Endometrial microvascular endothelial cells (primary cell): ENCODE measurements around the gene HVCN1. TPM values are rescaled to one million over a fixed set of nuclear protein-coding genes. Genes with fewer than 3 reads are reported as not detected.
"Not testable (repeated sequence)": the region's sequence is repeated elsewhere in the genome, so short reads cannot be mapped to it uniquely, and the experiment has no call there.

Experiments
- in situ Hi-C: cut with HindIII; loops from 2 replicates; pipeline ENCODE4 v1.10.0; 2017; ENCODE audit warnings: low sequenced_read_pairs, low pct_unique_long_range_greater_than_20kb; ENCODE audit errors: inconsistent ontology term
- total RNA-seq: library from RNA; depleted of rRNA; stranded (reverse); fragments of >200 nt; gene quantifications from one replicate; pipeline ENCODE4 v1.2.3, GENCODE V29; 2015; ENCODE audit errors: inconsistent ontology term

Gene HVCN1
- total RNA-seq, 1 donor from 2014 or later = 9.2 TPM

DNA sequence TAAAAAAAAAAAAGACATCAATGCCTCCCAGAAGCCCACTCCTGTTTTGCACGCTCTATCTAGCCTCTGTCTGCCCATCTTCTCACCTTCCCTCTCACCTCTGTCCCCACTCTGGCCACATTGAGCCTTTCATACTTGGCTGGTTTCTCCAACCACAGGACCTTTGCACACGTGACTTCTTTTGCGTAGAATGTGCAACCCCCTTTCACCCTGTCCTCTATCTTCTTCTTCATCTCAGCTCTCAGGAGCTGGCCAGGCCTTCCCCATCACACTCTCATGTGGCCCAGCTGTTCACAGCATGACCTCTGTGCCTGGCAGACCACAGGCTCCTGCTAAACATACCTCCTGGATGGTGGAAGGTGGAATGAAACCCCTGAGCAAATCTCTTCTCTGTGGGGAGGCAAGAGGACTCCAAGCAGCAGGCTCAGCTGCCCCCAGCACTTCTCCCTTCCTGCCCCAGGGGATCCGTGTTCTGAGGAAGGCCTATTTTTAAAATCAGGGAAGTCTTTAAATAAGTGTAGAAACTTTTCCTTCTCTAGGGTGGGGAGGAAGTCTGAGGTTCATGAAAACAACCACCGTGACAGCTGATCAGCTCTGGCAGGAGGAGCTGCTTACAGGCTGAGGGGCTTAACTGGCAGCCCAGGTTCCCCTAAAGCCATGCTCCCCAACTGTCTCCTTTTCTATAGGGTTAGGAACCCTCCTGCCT, 11.6 kb downstream of the HVCN1 start:
- in situ Hi-C loops = no loop called here

DNA sequence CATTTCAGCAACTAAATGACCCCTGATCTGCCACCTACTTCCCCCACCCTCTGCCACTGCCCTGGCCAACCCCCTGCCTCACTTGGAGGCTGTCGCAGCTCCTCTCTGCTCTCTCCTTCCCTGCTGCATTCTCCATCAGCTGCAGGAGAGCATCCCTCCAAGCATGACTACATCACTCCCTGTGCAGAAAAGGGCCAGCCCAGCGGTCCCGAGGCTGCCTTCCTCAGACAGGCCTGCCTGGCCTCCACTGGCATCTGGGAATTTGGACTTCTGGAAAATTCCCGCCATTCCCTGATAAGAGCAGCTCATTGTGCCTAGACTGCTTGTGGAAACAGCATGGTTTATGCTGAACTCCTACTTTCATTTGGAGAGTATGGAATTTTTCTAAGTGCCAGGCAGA, 12.7 kb downstream of the HVCN1 start:
- in situ Hi-C loops = no loop called here

DNA sequence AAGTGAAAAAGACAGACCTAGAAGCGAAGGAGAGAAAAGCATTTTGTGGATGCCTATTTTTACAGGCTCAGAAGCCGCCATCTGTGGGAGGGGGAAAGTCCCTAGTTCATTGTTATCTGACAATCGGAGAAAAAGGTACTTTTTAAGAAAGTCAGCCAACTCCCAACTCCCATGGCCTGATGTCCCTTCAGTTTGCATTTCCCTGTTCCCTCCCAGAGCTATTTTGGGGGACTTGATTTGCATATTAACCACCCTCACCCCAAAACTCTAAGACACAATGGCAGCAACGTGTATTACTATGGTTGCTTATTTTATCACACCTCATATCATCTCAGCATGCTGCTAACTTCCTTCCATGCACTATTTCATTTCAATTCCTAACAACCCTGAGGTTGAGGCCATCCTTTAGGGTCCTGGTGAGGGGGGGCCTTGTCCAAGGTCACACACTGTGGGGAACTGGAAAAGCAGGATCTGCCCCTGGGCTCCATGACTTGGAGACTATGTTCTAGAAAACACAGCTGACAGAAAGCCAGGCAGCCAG, 18.7 kb downstream of the HVCN1 start:
- in situ Hi-C loops = no loop called here

DNA sequence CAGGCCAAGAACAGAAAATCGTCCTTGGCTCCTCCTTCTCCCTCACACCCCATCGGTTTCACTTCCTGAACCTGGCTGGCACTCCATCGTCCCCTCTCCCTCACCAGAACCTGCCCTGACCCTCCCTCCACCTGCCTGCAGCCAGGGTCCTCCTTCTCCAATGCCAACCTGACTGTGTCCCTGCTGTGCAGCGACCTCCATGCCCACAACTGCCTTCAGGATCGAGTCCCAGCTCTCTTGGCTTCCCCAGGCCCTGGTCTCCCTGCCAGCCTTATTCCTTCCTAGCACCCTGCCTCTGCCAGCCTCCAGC, 19.8 kb downstream of the HVCN1 start:
- in situ Hi-C loops = no loop called here

DNA sequence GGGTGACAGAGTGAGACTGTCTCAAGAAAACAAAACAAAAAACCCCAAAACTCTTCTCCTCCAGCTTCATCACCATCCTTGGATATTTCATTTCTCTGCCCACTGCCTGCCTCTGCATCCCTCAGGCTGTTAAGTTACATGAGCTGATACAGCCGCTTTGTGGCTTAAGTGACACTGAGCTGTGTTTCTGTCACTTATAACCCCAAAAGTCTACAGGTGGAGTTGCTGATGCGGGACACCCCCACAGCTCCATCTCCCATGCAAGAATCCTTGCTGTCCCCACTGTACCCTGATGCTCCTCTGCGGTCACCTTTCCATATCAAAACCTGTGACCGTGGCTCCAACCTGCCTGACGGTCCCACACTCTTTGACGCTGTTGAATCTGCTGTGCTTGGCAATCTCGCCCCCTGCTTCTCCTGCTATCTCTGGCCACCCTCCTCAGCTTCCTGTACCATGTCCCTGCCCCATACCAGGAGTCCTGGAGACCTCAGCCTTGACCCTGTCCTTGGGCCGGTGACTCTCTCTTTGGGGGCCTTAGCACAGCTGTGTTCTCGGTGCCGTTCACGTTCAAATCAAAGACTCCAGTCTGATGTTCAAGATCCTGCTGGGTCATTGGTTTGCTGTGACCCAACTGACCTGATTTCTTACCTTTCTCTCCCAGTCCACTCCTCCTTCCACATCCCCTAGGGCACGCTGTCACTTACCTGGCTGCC, 20.3 kb downstream of the HVCN1 start:
- in situ Hi-C loops = no loop called here

DNA sequence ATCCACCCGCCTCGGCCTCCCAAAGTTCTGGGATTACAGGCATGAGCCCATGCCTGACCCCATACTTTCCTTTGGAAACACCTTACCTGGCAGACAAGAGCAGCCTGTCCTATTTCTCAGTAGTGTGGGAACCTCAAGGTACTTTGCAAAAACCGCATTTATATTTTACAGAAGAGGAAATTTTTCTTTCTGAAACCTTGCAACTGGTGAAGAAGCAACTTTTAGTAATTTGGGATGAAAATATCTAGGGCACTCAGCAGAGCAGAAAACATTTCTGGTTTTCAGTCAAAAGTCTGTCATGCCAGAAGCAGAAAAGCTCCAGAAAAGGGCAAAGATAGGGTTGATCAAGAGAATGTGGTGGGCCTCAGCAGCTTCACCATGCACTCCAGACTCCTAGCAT, 21.2 kb downstream of the HVCN1 start:
- in situ Hi-C loops = no loop called here

DNA sequence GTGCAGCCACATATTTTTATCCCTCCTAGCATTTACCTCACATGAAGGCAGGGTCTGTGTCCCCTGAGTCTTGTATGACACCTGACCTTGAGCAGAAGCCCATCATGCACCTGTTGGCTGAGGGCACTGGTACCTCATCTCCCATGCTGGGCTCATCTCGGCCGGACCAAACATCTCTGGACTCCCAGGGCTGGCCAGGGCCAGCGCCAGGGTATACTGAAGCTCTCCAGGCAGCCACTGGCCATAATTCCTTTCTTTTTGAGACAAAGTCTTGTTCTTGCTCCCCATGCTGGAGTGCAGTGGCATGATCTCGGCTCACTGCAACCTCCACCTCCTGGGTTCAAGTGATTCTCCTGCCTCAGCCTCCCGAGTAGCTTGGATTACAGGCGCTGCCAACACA, 22.0 kb downstream of the HVCN1 start:
- in situ Hi-C loops = no loop called here

DNA sequence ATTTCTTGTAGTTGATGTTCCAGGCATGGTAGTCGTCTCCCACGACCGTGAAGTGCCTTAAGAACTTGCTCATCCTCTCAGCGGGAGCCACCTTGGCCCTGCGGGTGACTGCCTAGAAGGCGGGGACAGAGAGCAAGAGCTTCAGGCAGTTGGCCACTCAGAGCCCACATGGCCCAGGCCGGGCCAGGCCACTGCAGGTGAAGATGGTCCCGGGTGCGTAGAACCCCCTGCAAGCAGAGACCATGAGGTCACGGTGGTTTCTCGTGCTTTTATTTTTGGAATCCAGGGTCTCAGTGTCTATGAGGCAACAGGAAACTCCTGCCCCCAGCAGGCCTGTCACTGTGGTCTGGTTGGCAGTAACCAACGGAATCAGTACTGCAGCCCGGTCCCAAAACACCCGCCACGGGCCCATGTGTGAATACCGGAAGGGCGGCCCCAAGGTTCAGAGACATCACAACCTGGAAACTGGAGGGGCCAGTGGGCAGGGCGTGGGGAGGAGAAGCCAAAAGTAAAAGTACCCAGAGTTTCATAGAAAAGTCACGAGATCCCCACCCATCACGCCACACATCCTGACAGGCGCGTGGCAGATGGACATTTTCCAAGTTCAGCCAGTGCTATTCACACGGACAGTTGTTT, 27.5 kb downstream of the HVCN1 start:
- in situ Hi-C loops = no loop called here

DNA sequence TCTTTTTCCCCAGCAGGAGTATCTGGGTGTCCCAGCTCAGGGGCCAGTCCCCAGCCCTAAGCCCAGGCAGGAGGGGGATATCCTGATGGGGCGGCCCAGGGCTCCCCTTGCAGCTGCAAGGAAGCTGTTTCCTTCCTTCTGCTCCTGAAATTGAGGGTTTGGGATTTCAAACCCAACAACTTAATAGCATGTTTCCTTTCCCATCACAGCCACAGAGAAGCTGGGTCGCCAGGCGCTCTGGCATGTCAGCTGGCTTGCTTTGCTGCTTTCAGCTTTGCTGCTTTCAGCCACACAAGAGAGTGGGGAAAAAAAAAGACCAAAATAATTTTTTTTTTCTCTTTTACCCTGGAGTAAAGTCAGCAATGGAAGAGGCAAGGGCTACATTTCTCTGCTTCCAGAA, 30.0 kb downstream of the HVCN1 start:
- in situ Hi-C loops = no loop called here

DNA sequence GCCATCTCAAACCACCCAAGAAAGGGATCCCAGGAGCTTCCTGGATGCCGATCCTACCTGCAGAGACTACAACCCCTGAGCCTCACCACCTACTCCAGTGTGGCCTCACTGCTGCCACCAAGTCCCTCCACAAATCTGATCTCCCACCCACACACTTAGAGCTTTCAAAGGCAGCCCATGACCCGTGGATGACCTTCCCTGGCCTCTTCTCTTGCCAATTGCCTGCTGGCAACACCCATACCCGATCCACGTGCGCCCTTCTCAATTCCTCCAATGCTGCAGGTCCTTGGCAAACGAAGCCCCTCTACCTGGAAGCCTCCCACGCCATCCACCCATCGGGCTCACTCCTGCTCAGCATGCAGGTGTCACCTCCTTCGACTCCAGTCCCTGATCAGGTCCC, 30.7 kb downstream of the HVCN1 start:
- in situ Hi-C loops = no loop called here

DNA sequence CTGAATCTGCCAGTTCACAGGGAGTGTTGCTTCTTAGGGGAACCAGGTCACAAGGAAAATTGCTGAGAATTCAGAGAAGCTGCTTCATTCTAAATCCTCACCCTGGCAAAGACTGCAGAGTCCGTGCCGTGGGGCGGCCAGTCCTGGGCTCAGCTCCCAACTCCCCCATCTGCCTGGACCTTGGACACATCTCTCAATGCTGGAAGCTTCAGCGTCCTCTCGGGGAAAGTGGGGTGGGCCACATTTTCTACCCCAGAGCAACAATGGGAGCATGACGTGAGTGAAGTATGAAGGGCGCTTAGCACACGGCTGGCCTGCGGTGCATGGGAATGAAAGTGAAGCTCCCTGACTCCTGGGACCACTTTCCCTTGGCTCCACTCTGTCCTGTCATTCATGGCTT, 31.2 kb downstream of the HVCN1 start:
- in situ Hi-C loops = no loop called here

DNA sequence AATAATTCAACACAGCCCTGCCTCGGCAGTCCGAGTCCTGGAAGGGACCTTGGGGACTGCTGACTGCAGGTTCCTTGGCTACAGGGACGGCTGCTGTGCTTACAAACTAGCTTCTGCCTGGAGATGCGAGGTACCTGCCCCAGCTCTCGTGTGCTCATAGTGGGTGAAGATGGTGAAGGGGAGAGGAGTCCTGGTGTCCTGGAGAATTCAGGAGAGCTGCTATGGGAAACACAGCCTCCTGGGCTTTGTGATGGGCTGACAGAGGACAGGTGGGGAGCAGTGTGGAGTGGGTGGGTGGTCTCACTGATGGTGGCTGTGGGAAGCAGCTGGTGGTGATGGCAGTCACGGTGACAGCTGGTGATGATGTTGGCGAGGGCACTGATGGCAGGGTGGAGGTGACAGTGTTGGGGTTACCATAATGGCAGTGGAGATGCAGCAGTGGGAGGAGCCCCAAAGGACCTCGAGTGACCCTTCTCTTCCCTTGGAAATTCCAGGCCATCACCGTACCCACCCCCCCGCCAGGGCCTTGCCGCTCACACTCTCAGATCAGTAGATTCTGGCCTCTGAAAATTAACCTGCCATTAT, 32.8 kb downstream of the HVCN1 start:
- in situ Hi-C loops = no loop called here

DNA sequence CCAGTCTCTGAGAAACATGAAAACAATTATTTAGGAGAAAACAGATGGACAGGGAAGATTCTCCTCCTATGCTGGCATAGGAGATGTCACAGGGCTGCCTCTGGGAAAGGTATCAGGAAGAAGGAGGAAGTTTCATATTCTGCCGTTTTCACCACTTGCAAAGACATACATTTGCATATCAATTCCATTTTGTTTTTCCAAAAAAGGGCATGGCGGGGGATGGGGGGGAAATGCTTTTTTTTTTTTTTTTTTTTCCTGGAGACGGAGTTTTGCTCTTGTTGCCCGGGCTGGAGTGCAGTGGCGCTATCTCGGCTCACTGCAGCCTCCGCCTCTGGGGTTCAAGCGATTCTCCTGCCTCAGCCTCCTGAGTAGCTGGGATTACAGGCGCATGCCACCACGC, 34.7 kb downstream of the HVCN1 start:
- in situ Hi-C loops = not testable (repeated sequence)

DNA sequence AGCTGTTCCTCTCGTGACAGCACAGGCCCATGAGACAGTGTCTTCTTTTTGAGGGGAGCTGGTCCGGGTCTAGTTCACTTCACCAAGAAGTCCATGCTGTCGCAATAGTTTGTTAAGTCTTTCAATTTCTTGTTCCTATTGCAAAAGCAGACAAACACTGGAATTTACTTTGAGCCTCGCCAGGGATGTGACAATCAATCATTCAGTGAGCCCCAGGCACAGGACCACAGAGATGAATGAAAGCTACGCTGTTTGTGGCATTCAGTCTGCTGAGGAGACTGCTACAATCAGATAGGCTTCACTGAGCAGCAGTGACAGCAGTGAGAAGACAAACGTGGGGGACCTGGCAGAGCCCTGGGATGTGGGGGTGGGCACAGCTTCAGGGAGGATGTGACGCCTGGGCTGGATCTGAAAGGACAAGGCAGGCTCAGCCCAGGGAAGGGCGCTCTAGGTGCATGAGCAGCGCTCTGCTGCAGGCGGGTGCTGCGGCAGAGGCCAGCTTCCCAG, 39.5 kb downstream of the HVCN1 start:
- in situ Hi-C loops = no loop called here

DNA sequence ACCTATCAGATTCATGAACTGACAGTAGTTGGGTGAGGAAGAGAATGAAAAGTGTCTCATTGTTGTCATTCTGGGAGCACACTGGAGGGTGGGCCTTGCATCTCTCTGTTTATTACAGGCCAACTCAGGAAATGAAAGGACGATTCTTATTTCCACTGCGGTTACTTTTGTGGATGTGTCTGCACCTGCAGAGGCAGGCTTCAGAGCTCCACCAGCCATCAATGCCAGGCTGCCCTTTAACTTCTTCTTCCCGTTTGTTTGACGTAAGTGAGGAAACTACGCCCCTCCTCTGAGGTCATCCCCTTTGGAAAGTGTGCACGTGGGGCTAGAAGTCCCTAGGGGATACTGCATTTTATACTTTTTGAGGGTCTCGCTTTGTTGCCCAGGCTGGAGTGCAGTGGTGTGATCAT, 41.3 kb downstream of the HVCN1 start:
- in situ Hi-C loops = no loop called here

DNA sequence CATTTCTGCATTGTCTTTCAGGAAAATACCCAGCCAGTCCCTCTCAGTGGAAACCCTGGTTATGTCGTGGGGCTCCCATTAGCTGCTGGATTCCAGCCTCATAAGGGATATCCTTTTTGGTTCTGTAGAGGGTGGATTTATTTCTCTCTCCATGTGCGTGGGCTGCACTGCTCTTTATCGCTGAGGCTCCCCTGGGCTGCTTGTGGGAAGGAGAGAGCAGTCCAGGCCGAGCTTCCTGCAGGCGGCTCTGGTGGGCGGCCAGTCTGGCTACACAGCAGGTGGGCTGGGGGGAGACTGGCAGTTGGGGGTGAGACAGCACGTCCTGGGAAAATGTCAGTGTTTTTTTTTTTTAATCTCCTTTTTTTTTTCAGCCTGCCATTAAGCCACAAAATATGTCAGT, 47.4 kb downstream of the HVCN1 start:
- in situ Hi-C loops = no loop called here

DNA sequence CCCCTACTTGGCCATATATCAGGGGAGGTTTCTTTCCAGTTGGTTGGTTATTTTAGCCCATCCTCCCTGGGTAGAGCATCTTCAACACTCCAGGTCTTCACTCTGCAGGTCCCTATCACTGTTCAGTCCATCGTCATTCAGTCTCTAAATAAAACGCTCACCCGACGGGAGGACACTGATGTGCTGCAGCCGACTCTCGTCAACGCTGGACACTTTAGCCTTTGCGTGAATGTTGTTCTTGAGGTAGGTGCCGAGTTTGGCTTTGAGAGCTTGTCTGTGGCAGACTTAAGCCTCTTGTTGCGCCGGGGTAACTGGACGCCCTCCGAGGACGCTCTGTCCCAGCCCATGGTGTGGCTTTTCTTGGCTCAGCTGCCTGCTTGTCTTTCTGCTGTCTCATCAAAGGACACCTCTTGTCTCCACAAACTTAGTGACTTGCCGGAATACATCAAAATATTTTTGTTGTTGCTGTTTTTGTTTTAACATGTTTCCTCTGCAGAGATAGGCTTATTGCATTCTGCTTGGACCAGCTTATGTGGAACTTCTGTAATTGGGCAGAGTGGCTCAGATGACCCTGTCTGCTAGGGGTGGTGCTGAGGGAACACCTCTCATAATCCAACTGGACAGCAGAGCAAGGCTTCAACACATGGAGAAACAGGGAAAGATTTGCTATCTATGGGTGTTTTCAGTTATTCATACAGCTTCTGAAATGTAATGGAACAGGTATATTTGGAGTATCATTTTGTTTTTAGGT, 48.5 kb downstream of the HVCN1 start:
- in situ Hi-C loops = no loop called here

DNA sequence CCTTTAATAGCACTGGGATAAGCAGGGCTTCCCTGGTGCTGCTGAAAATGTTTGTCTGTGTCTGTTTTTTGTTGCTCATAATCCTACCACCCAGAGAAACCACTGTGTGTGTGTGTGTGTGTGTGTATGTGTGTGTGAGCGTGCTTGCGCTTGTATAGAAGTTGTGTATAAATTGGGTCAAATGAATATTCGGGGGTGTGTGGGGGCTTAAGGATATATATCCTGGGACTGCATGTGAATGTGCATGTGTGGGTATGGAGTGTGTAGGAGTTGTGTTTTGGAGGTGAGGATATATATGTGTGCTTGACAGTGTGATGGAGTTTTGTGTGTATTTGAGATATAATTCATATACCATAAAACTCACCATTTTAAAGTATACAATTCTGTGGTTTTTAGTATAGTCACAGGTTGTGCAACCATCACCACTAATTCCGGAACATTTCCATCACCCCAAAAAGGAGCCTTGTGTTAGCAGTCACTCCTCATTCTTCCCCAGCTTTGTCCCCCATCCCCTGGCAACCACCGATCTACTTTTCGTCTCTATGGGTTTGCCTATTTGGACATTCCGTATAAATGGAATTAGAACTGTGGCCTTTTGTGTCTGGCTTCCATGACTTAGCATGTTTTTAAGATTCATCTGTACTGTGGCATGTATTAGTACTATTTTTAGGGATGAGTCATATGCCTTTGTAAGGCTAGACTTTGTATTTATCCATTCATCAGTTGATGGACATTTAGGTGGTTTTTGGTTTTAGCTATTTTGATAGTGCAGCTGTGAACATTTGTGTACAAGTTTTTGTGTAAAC, 49.4 kb downstream of the HVCN1 start:
- in situ Hi-C loops = no loop called here
